ENCODE data around the gene OR51E2.

GRCh38 chr11:4695442-4695841 is 2.2 kb downstream of the OR51E2 start:
- TF ChIP-seq POLR2AphosphoS5 (IDR thresholded peaks at IDR 0.05; ENCODE audit: low read depth, low read length) (no peak), REST (IDR thresholded peaks at IDR 0.05; ENCODE audit: insufficient read depth in 1 of 2, low read depth in 2 of 2, low read length in 2 of 2) (no peak), TAF1 (IDR thresholded peaks at IDR 0.05; ENCODE audit: borderline replicate concordance, insufficient read depth, low read length) (no peak), SIN3A (IDR thresholded peaks at IDR 0.05; ENCODE audit: borderline replicate concordance, insufficient read depth, low read length) (no peak), FOXP2 (optimal IDR thresholded peaks at IDR 0.05; ENCODE audit: borderline replicate concordance, extremely low read depth, extremely low read length, insufficient read depth) (no peak)
